ENCODE measurements around the gene SOX21.

SOX21 gene

DNA sequence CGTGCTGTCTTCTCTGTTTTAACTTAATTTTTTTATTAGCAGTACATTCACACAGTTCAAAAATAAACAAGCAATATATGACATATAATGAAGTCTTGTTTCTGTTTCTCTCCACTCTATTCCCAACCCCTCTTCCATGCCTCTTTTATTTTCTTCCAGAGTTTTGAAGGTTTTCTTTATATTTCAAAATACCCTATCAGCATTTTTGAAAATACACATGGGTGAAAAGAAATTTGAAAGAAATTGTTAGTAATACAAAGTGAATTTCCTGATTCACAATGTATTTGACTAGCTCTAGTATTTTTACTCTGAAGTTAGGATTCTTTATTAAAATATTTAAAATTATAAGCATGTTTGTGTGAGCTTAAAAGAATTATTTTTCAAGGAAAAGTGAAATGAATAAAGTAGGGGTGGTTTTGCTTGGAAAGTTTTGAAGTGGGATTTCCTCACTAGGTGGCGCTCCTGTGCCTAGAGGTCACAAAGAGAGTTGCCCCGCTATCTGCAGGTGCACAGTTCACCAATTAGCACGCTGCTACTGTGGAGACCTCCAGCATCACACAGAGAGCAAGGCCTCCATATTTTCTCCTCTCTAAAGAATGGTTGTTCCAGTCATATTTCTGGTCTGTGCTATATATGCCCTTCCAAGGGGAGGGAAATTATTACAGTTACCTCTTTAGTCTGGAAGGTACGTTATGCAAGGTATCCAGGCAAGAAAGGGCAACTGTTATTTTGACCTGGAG lies 37.6 kb downstream of the SOX21 start:
- no peak for DNase-seq

GRCh38 chr13:94673851-94674250 lies 38.5 kb downstream of the SOX21 start:
- DNase-seq = no peak

GRCh38 chr13:94672400-94672799 lies 39.9 kb downstream of the SOX21 start:
- no peak for DNase-seq

- DNase-seq = no peak
Measured at GRCh38 chr13:94667190-94667589, 45.2 kb downstream of the SOX21 start.

DNA sequence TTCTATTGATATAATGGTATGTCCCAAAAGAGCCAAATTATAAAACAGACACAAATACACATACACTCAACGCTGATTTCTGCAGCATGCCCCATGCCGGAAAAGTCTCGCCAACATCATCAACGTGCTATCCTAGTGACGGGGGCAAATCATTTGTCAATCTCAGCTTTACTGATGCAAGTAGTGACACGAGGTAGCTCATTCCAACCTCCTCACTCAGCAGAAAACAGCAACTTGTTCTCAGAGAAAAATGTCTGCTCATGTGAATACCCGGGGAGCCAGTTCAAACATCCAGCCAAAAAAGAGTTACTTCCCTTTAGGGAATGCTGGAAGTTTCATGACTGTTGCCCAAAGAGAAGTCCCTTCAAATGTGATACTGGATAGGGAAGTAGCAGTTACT lies 46.3 kb downstream of the SOX21 start:
- DNase-seq = no peak

- DNase-seq = no peak
Measured at GRCh38 chr13:94664889-94665288, 47.5 kb downstream of the SOX21 start.

GRCh38 chr13:94662274-94662945 lies 49.9 kb downstream of the SOX21 start:
- DNase-seq = no peak

DNA sequence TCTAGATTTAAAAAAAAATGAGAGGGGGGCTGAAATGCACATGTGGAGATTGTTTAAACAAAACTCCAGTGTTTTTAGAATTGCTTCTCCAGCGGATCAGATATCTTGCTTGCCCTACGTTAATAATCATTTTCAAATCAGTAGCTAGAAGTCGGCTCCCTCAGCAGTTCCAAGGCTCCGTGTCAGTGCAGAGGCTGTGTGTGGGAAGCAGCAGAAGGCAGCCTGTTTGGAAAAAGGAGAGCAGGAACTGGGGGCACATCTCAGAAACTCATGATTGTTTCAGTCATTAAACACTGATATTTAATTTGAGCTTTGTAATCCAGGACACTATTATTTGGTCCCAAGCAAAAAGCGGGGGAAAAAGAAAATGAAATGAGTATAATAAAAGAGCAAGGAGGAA lies 50.9 kb downstream of the SOX21 start:
- DNase-seq = no peak

- DNase-seq = no peak
Measured at GRCh38 chr13:94660695-94661326, 51.5 kb downstream of the SOX21 start.
